Occipital lobe (tissue), 2 donors: ENCODE results near the gene CYTH3. TPM values are rescaled to one million over a fixed set of nuclear protein-coding genes. Genes with fewer than 3 reads are reported as not detected.
A peak's percentile ranks its signal among the peaks of the same experiment; 100 is the strongest.
"Not testable (repeated sequence)": the region's sequence is repeated elsewhere in the genome, so short reads cannot be mapped to it uniquely, and the experiment has no call there.

Experiments
- DNase-seq: peaks from one replicate; lab custom pipeline; 2025; lab: John Stamatoyannopoulos, UW
- total RNA-seq: library from RNA; depleted of rRNA; stranded (reverse); fragments of >200 nt; gene quantifications from one replicate; pipeline ENCODE4 v1.2.3, GENCODE V29; 2014

Gene CYTH3
- total RNA-seq, 1 donor from 2014 or later = 35.6 TPM

GRCh38 chr7:6283391-6284054 lies 11.1 kb upstream of the CYTH3 start:
- not testable (repeated sequence) for DNase-seq

DNA sequence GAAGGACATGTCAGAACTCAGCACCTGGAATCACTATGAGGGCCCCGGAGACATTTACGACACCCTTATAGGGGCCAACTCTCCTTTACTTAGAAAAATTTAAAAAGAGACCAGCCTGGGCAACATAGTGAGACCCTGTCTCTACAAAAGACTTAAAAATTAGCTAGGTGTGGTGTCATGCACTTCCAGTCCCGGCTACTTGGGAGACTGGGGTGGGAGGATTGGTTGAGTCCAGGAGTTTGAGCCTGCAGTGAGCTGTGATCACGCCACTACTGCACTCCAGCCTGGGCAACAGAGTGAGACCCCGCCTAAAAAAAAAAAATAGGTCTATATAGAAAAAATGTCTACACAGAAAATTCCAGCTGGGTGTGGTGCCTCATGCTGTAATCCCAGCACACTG lies 7.5 kb upstream of the CYTH3 start:
- DNase-seq = no peak

DNA sequence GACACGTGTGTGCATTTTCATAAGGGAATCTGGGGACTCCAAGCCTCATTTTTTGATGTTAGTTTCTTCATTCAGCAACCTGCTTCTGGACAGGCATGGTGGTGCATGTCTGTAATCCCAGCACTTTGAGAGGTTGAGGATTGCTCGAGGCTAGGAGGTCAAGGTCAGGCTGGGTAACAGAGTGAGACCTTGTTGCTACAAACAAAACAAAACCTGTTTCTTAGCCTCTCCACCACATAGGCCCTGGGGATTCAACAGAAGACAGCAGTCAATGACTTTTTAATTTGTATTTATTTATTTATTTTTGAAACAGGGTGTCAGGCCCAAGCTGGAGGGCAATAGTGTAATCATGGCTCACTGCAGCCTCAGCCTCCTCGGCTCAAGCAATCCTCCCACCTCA lies 6.9 kb upstream of the CYTH3 start:
- no peak for DNase-seq

DNA sequence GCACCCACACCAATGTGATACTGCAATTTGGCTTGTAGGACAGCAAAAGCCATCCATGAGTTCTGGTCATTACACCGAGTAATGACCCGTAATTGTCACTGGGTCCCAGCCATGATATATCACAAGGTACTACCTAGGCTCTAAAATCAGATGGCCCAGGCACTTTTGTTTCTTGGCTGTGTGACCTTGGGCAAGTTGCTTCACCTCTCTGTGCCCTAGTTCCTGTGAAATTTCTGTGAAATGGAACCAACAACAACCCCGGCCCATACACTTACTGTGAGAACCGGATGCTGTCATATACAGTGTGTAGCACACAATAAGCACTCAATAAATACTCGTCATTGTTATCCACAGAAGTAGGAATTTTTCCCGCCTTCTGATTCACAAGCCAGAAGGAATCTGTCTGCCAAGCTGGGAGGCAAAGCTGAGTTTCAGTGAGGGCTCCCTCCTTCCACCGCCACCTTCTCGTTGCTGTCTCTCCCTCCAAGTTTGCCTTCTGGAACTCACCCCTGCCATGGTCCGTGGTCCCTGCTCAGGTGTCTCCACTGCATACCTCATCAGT lies 6.4 kb upstream of the CYTH3 start:
- DNase-seq = no peak

DNA sequence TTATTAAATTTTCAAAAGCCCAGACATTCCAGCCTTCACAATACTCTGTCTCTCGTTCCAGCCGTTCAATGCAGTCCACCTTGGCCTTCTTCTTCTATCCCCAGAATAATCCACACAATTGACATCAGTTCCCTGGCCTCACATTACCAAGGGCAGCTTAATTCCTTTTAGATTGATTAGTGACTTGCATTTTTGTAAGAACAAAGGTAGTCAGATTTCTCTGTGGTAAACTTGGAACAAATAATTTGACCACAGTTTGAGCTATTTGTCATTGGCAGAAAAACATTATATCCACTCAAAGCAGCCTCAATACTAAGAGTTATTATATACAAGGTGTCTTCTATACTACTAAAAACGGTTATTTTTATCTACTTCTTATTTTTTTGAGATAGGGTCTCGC lies 5.1 kb upstream of the CYTH3 start:
- no peak for DNase-seq

GRCh38 chr7:6276911-6277408 lies 4.5 kb upstream of the CYTH3 start:
- DNase-seq = no peak

GRCh38 chr7:6274743-6275142 lies 2.3 kb upstream of the CYTH3 start:
- no peak for DNase-seq

- DNase-seq = no peak
Measured at GRCh38 chr7:6273917-6274630, 1.6 kb upstream of the CYTH3 start.

DNA sequence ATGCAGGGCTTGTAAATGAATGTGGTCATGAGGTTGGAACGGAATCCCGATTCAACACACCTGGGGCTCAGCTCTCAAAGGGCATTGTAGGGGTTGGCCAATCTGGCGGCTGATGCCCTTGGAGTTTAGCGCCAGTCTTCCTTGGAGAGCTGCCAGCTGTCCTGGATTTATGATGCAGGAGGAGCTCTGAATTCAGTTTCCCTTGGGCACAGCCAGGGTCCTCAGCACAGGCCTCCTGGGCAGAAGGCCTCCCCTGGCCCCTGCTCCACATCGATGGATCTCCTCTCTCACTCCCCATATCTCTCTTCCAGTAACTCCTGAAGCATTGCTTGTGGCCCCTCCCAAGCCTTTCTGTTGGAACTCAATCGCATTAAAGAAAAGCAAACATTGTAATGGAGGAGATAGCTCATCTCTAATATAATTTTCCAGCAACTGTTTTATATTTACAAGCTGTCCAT lies 985 bp upstream of the CYTH3 start:
- DNase-seq = no peak

DNA sequence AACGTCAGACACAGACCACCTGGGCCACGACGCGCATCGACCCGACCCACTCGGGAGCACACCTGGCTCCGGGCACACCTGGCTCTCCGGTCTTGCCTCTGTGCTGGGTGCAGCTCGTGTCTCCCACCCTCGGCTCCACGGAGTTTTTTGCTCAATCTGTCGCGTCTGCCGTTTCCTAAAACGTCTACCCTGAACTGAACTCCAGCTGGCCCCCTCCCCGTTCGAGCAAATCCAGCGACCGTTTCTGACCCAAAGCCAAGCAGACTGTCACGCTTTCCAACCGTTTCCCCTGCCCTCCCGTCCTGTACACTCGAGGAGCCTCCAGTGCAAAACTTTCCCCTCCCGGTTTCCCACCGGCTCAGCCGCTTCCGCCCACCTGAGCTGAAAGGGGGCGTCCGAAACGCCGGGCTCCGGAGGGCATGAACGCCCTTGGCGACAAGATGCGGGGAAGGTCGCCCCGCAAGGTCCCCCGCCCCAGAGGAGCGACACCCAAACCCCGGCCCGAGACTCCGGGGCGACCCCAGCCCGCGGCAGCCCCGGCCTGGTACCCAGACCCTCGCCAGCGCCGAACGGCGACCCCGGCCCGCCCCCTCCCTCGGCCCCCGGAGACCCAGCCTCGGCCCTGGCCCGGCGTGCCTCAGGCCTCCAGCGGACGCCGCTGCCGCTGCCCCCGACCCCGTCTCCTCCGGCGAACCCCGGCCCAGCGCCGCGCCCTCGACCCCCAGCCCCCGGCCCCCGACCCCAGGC lies 557 bp downstream of the CYTH3 start:
- DNase-seq = no peak

DNA sequence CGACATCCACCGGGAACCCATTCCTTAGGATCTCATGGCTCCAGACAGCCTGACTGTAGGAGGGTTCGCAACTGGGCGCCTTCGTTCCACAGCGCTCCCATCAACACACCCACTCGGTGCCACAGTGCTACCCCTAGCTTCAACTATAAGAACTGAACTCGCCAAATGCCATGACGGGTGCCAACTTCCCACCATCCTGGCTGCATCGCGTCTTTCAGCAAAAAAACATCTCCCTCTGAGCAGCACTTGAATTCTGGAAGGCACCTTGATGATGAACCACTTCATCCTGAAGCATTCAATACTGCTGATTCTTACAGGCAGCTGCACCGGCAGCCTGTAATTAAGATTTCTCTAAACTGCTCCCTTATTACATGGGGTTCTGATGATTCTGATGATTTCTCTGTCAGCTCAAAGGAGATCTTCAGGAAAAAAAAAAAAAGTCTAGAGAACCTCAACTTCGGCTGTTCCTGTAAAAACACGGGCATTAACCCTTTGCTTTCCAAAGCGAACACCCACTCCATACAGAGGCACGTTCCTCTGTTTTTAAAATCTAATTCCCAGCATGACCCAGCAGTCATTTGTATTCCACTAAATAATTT lies 1.3 kb downstream of the CYTH3 start:
- DNase-seq = peak; percentile 54

GRCh38 chr7:6269527-6269926 lies 2.9 kb downstream of the CYTH3 start:
- no peak for DNase-seq

DNA sequence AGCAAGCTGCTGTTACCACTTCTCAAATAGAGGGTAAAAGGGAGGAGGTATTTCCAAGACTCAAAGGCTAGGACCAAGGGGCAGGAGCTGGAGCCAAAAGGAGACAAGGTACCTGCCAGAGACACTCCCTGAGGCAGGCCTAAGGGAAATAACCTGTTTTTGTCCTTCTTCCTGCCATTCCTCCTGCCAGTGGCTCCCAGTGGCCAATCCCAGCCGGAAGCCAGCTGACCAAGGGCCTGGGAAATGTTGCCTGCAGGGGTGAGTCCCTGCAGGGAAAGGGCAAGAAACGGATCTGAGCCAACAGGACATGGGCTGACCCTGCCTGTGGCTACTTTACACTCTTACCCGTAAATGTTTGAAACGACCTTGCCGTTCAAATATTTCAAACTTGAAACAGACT lies 3.5 kb downstream of the CYTH3 start:
- DNase-seq = no peak

GRCh38 chr7:6268023-6268900 lies 4.2 kb downstream of the CYTH3 start:
- DNase-seq = no peak

DNA sequence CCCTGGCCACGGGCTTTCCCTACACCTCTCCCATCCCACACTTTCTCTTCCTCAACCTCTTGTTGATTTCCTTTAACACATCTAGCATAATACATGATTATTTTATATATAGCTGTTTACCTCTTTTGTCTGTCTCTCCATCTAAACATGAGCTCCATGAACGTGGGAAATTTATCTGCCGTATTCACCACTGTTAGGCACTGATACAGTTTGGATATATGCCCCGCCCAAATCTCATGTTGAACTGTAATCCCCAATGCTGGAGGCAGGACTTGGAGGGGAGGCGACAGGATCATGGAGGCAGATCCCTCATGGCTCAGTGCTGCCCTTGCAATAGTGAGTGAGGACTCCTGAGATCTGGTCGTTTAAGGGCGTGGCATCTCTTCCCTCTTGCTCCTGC lies 5.7 kb downstream of the CYTH3 start:
- no peak for DNase-seq

DNA sequence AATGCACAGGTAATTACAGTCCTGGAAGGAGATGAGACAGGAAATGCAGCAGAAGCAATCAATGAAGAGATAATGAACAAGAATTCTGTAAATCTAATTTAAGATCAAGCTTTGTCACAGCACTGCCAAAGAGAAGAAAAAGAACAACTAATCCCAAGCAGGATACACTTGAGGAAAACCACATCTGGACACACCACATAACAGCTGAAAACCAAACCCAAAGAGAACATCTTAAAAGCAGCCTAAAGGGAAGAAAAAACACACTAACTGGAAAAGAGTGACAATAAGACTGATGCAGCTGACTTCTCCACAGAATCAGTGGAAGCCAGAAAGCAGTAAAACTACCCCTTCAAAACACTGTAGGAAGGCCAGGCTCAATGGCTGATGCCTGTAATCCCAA lies 10.2 kb downstream of the CYTH3 start:
- no peak for DNase-seq

- no peak for DNase-seq
Measured at GRCh38 chr7:6261699-6262098, 10.7 kb downstream of the CYTH3 start.

DNA sequence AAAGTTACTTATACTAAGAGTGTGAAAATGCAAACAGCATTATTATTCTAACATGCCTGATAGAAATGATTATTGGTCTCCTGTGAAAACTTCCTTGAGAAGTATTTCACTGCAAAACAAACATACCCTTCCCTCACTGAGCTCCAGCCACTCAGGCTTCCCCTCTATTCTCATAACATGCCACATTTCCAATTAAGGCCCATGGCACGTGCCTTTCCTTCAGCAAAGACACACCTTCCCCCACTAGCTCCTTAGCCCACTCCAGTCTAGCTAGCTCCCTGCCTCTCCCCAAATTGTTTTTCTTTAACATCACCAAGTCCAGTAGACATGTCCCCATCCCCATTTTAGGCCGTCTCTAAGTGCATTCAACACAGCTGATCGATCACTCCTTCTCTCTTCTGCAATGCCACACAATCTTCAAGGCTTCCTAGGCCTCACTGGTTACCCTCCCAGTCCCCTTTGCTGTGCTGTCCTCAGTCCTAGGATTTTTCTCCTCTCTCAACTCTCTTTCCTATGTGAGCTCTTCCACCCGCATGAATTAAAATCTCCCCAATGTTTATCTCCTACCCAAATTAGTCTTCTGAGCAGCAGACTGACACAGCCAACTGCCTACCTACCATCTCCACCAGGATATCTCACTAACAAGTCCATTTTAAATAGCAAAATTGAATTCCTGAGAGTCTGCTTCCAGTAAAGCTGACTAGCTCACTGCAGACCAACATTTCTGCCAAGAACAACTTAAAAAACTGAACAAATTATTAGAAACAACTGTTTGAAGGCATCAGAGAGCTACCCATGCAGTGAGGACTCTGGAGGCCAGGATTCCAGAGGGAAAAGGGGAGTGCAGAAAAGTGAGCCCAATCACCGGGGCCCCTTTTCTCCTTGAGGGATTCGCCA lies 11.9 kb downstream of the CYTH3 start:
- no peak for DNase-seq

DNA sequence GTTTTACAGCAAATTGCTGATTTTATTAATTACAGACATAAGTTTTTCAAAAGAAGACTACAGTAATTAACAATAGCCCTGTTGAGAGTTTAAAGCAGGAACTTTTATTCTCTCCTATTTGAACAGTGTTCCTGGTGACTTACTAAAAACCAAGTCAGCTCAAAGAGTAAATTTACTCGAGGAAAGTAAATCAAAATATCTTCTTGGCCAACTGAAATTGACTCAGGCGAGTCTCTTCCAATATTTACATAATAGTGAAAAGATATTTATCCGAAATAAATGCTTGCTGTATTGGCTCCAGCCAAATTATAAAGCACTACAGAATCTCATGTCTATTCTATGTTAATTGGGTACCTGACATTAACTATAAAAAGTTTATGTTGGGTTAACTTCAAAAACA lies 13.2 kb downstream of the CYTH3 start:
- no peak for DNase-seq
